GM13976 (cell line): ENCODE measurements around the gene WDR90.
A peak's percentile ranks its signal among the peaks of the same experiment; 100 is the strongest.

ENCODE experiments used
- DNase-seq: peaks from one replicate; pipeline ENCODE4 v3.0.0; 2012; ENCODE audit warnings: low spot score
- CTCF ChIP-seq: IDR thresholded peaks from 2 replicates; pipeline ENCODE4 v1.5.1; 2012; ENCODE audit warnings: borderline replicate concordance, mild to moderate bottlenecking; ENCODE audit not compliant: insufficient read depth; ENCODE audit errors: extremely low read depth, missing control alignments, control extremely low read depth
- in situ Hi-C: fragments of 300-500 bp; cut with MboI; formaldehyde crosslinking; loops from one replicate; pipeline ENCODE4 v1.12.0; 2022; ENCODE audit warnings: low sequenced_read_pairs, mixed read lengths, inconsistent platforms; ENCODE audit not compliant: unreplicated experiment

WDR90 gene

DNA sequence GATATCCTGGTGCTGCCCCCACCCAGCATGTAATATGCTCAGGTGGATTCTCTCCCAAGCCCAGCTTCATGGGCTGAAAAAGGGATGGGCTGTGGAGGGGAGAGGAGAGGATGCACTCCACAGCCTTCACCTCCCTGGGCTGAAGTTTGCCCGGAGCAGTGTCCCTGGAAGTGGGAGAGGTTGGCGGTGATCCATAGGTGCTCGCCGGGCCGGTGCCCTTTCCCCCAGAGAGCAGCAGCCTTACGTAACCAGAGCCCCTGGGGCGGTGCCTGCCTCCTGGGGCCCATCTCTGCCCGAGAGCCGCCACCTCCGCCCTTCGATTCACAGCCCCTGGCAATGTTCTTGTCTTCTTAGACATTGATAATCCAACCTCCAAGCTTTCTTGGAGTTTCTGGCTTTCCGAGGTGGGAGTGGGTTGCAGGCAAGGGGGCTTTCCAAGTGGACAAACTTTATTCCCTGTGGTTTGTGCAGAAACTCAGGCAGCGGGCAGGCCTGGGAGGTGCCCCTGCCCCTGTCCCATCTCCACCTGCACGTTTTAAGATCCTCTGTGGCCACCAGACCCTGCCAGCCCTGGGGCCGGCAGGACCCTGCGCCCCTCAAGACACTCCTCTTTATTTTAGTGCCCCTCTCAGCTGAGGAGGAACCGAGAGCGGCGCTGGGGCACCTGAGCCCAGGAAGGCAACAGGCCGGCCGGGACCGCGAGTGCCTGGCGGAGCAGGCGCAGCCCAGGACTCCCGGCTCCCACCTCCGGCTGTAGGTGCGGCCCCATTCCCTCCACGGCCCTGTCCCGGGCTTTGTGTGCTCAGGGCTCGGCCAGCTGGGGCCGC, 3.1 kb upstream of the WDR90 start:
- in situ Hi-C loops, result no loop called here
- no peak for DNase-seq
- no peak for TF ChIP-seq CTCF

- in situ Hi-C loops, result no loop called here
- no peak for DNase-seq
- TF ChIP-seq CTCF, result no peak
Measured at GRCh38 chr16:646679-647172, 2.4 kb upstream of the WDR90 start.

GRCh38 chr16:647173-647902, 1.8 kb upstream of the WDR90 start:
- in situ Hi-C loops, result no loop called here
- DNase-seq, result no peak
- no peak for TF ChIP-seq CTCF

GRCh38 chr16:648071-648780, 939 bp upstream of the WDR90 start:
- in situ Hi-C loops, result no loop called here
- peak; percentile 83 for TF ChIP-seq CTCF
- DNase-seq, result peak; percentile 81

GRCh38 chr16:649631-650030, 466 bp downstream of the WDR90 start:
- peak; percentile 45 for DNase-seq
- in situ Hi-C loops, result no loop called here
- TF ChIP-seq CTCF, result no peak

DNA sequence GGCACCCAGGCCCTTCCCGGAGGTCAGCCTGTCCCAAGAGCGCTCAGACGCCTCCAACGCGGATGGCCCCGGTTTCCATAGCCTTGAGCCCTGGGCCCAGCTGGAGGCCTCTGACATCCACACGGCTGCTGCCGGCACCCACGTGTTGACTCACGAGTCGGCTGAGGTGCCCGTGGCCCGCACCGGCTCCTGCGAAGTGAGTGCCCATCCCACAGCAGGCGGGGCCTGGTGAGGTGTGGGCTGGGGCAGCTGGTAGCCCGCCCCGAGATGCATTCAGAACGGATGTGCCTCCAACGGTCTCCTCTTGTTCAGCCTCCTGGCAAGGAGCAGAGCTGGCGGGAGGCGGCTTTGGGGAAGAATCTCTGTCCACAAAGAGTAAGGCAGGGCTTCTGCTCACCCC, 2.7 kb downstream of the WDR90 start:
- no peak for DNase-seq
- in situ Hi-C loops, result no loop called here
- no peak for TF ChIP-seq CTCF
